Measurements from ENCODE around the gene KCNJ9. TPM values are rescaled to one million over a fixed set of nuclear protein-coding genes. Genes with fewer than 3 reads are reported as not detected.
"Not testable (repeated sequence)": the region's sequence is repeated elsewhere in the genome, so short reads cannot be mapped to it uniquely, and the experiment has no call there.

The KCNJ9 gene
- total RNA-seq, 1 experiment from 2014 or later, result not detected

GRCh38 chr1:160047111-160047991 is 34.0 kb upstream of the KCNJ9 start:
- no peaks in the 10 kb centered on the region for H3K9me3 Mint-ChIP-seq (ENCODE audit: unreplicated experiment)
- H3K4me1 Mint-ChIP-seq (ENCODE audit: low read depth, unreplicated experiment), result peaks cover 18% of the 10 kb centered on the region
- intact Hi-C loops (cut with micrococcal nuclease; ENCODE audit: unreplicated experiment), result loop anchor here (2.0 kb wide), 1 partner anchor 23 kb away; the partner anchor contains the start of gene KCNJ10
- H3K27me3 ChIP-seq (replicated peaks; ENCODE audit: control insufficient read depth, insufficient read depth, low read length), result no peaks in the 10 kb centered on the region
- H3K4me3 Mint-ChIP-seq (ENCODE audit: unreplicated experiment), result no peak overlapping the region
- ChIA-PET POLR2A (no interaction called here), CTCF (interaction anchor here (1.1 to 2.5 kb wide), 4 partner anchors 23 to 31 kb away, joined by 3 to 16 read pairs (median 4); partner anchors contain the start of gene KCNJ10)
- no peaks in the 10 kb centered on the region for H3K9me3 ChIP-seq
- no TSS peak for BruUV-seq (replicated peaks)
- H3K36me3 Mint-ChIP-seq (ENCODE audit: insufficient read depth, unreplicated experiment), result no peaks in the 10 kb centered on the region
- DNase-seq, result no peak
- H3K27me3 Mint-ChIP-seq (ENCODE audit: insufficient read depth, unreplicated experiment), result peaks cover 21% of the 10 kb centered on the region
- no peak overlapping the region for H3K4me3 ChIP-seq (ENCODE audit: low read depth, low read length)
- H3K27ac Mint-ChIP-seq (ENCODE audit: unreplicated experiment), result no peak overlapping the region
- no peaks in the 10 kb centered on the region for H3K36me3 ChIP-seq (ENCODE audit: control insufficient read depth, insufficient read depth, low read length)
- no peak for TF ChIP-seq CTCF (IDR thresholded peaks at IDR 0.05; ENCODE audit: insufficient read depth in 1 of 2, low read depth in 1 of 2, low read length in 1 of 2, severe bottlenecking in 1 of 2, unreplicated experiment in 1 of 2)
- H3K4me1 ChIP-seq, result no peaks in the 10 kb centered on the region

- intact Hi-C loops (cut with micrococcal nuclease; ENCODE audit: unreplicated experiment), result no loop called here
- H3K27me3 ChIP-seq (replicated peaks; ENCODE audit: control insufficient read depth, insufficient read depth, low read length), result no peaks in the 10 kb centered on the region
- H3K4me1 ChIP-seq, result no peaks in the 10 kb centered on the region
- Mint-ChIP-seq H3K9me3 (ENCODE audit: unreplicated experiment) (no peaks in the 10 kb centered on the region), H3K4me1 (ENCODE audit: low read depth, unreplicated experiment) (peaks cover 18% of the 10 kb centered on the region), H3K36me3 (ENCODE audit: insufficient read depth, unreplicated experiment) (no peaks in the 10 kb centered on the region), H3K27ac (ENCODE audit: unreplicated experiment) (no peak overlapping the region), H3K4me3 (ENCODE audit: unreplicated experiment) (no peak overlapping the region), H3K27me3 (ENCODE audit: insufficient read depth, unreplicated experiment) (peaks cover 19% of the 10 kb centered on the region)
- H3K9me3 ChIP-seq, result no peaks in the 10 kb centered on the region
- H3K4me3 ChIP-seq (ENCODE audit: low read depth, low read length), result no peak overlapping the region
- H3K36me3 ChIP-seq (ENCODE audit: control insufficient read depth, insufficient read depth, low read length), result no peaks in the 10 kb centered on the region
- no peak for TF ChIP-seq CTCF (IDR thresholded peaks at IDR 0.05; ENCODE audit: insufficient read depth in 1 of 2, low read depth in 1 of 2, low read length in 1 of 2, severe bottlenecking in 1 of 2, unreplicated experiment in 1 of 2)
- no peak for DNase-seq
- ChIA-PET POLR2A (no interaction called here), CTCF (interaction anchor here (1.0 to 1.3 kb wide), 2 partner anchors 30 to 37 kb away, joined by 3 to 4 read pairs; no protein-coding TSS in a partner anchor)
- no TSS peak for BruUV-seq (replicated peaks)
Measured at GRCh38 chr1:160048335-160048734, 33.0 kb upstream of the KCNJ9 start.

- H3K36me3 ChIP-seq (ENCODE audit: control insufficient read depth, insufficient read depth, low read length), result no peaks in the 10 kb centered on the region
- intact Hi-C loops (cut with micrococcal nuclease; ENCODE audit: unreplicated experiment), result no loop called here
- BruUV-seq (replicated peaks), result no TSS peak
- H3K4me1 Mint-ChIP-seq (ENCODE audit: low read depth, unreplicated experiment), result peaks cover 18% of the 10 kb centered on the region
- H3K4me3 ChIP-seq (ENCODE audit: low read depth, low read length), result no peak overlapping the region
- CTCF ChIA-PET, result interaction anchor here (1.0 kb wide), 1 partner anchor 36 kb away, joined by 3 read pairs; no protein-coding TSS in a partner anchor
- H3K27me3 ChIP-seq (replicated peaks; ENCODE audit: control insufficient read depth, insufficient read depth, low read length), result no peaks in the 10 kb centered on the region
- H3K9me3 Mint-ChIP-seq (ENCODE audit: unreplicated experiment), result no peaks in the 10 kb centered on the region
- TF ChIP-seq CTCF (IDR thresholded peaks at IDR 0.05; ENCODE audit: insufficient read depth in 1 of 2, low read depth in 1 of 2, low read length in 1 of 2, severe bottlenecking in 1 of 2, unreplicated experiment in 1 of 2), result no peak
- no peaks in the 10 kb centered on the region for H3K9me3 ChIP-seq
- no peak for DNase-seq
- POLR2A ChIA-PET, result no interaction called here
- 0 out of 2 replicates have a peak, but pooled peaks cover 3% of the 10 kb centered on the region for H3K4me1 ChIP-seq
- no peak overlapping the region for H3K4me3 Mint-ChIP-seq (ENCODE audit: unreplicated experiment)
- H3K27me3 Mint-ChIP-seq (ENCODE audit: insufficient read depth, unreplicated experiment), result peaks cover 17% of the 10 kb centered on the region
- no peaks in the 10 kb centered on the region for H3K36me3 Mint-ChIP-seq (ENCODE audit: insufficient read depth, unreplicated experiment)
- no peak overlapping the region for H3K27ac Mint-ChIP-seq (ENCODE audit: unreplicated experiment)
Measured at GRCh38 chr1:160049101-160049500, 32.2 kb upstream of the KCNJ9 start.

GRCh38 chr1:160050182-160050581 is 31.2 kb upstream of the KCNJ9 start:
- POLR2A ChIA-PET, result not testable (repeated sequence)

More at GRCh38 chr1:160050182-160050581, 31.2 kb upstream of the KCNJ9 start:
- H3K36me3 Mint-ChIP-seq (ENCODE audit: insufficient read depth, unreplicated experiment); DNase-seq; H3K9me3 Mint-ChIP-seq (ENCODE audit: unreplicated experiment); H3K4me3 ChIP-seq (ENCODE audit: low read depth, low read length); H3K36me3 ChIP-seq (ENCODE audit: control insufficient read depth, insufficient read depth, low read length); BruUV-seq (replicated peaks); H3K27ac Mint-ChIP-seq (ENCODE audit: unreplicated experiment); H3K4me3 Mint-ChIP-seq (ENCODE audit: unreplicated experiment); H3K27me3 ChIP-seq (replicated peaks; ENCODE audit: control insufficient read depth, insufficient read depth, low read length); H3K4me1 ChIP-seq; H3K9me3 ChIP-seq; intact Hi-C loops (cut with micrococcal nuclease; ENCODE audit: unreplicated experiment): not testable (repeated sequence)
- CTCF ChIA-PET, result interaction anchor here (0.7 kb wide), 1 partner anchor 29 kb away, joined by 3 read pairs; no protein-coding TSS in a partner anchor
- Mint-ChIP-seq H3K4me1 (ENCODE audit: low read depth, unreplicated experiment) (peaks cover 18% of the 10 kb centered on the region), H3K27me3 (ENCODE audit: insufficient read depth, unreplicated experiment) (peaks cover 20% of the 10 kb centered on the region)
